ENCODE measurements around the gene STRIT1.

The STRIT1 gene

GRCh38 chr3:155323063-155323666 is 29.7 kb upstream of the STRIT1 start:
- Histone ChIP-seq H3K4me1 (ENCODE audit: control insufficient read depth in 1 of 2, insufficient read depth in 1 of 2, low read depth in 1 of 2, low read length in 1 of 2) (no peaks in the 10 kb centered on the region), H3K4me3 (ENCODE audit: low read depth in 1 of 2, low read length in 1 of 2) (no peak overlapping the region), H3K27ac (no peak overlapping the region), H3K36me3 (no peaks in the 10 kb centered on the region), H3K27me3 (no peaks in the 10 kb centered on the region), H3K9me3 (no peaks in the 10 kb centered on the region)
- peak; percentile 36 for TF ChIP-seq CTCF (IDR thresholded peaks at IDR 0.05)

GRCh38 chr3:155321418-155321817 is 27.9 kb upstream of the STRIT1 start:
- Histone ChIP-seq H3K9me3 (no peaks in the 10 kb centered on the region), H3K36me3 (no peaks in the 10 kb centered on the region), H3K27ac (no peak overlapping the region), H3K4me1 (ENCODE audit: control insufficient read depth in 1 of 2, insufficient read depth in 1 of 2, low read depth in 1 of 2, low read length in 1 of 2) (no peaks in the 10 kb centered on the region), H3K27me3 (no peaks in the 10 kb centered on the region), H3K4me3 (ENCODE audit: low read depth in 1 of 2, low read length in 1 of 2) (no peak overlapping the region)
- TF ChIP-seq CTCF (IDR thresholded peaks at IDR 0.05) = no peak

- H3K4me3 ChIP-seq (ENCODE audit: low read depth in 1 of 2, low read length in 1 of 2) = no peak overlapping the region
- H3K4me1 ChIP-seq (ENCODE audit: control insufficient read depth in 1 of 2, insufficient read depth in 1 of 2, low read depth in 1 of 2, low read length in 1 of 2) = no peaks in the 10 kb centered on the region
- no peaks in the 10 kb centered on the region for H3K9me3 ChIP-seq
- no peak for TF ChIP-seq CTCF (IDR thresholded peaks at IDR 0.05)
- no peaks in the 10 kb centered on the region for H3K36me3 ChIP-seq
- H3K27me3 ChIP-seq = no peaks in the 10 kb centered on the region
- H3K27ac ChIP-seq = no peak overlapping the region
These were observed 27.5 kb upstream of the STRIT1 start for GRCh38 chr3:155320934-155321333.

- TF ChIP-seq CTCF (IDR thresholded peaks at IDR 0.05) = no peak
- H3K27me3 ChIP-seq = no peaks in the 10 kb centered on the region
- no peaks in the 10 kb centered on the region for H3K9me3 ChIP-seq
- H3K4me3 ChIP-seq (ENCODE audit: low read depth in 1 of 2, low read length in 1 of 2) = no peak overlapping the region
- H3K4me1 ChIP-seq (ENCODE audit: control insufficient read depth in 1 of 2, insufficient read depth in 1 of 2, low read depth in 1 of 2, low read length in 1 of 2) = no peaks in the 10 kb centered on the region
- H3K36me3 ChIP-seq = no peaks in the 10 kb centered on the region
- no peak overlapping the region for H3K27ac ChIP-seq
These were observed 25.3 kb upstream of the STRIT1 start for GRCh38 chr3:155318740-155319139.

- Histone ChIP-seq H3K27ac (no peak overlapping the region), H3K27me3 (no peaks in the 10 kb centered on the region), H3K36me3 (no peaks in the 10 kb centered on the region), H3K9me3 (no peaks in the 10 kb centered on the region), H3K4me3 (ENCODE audit: low read depth in 1 of 2, low read length in 1 of 2) (no peak overlapping the region), H3K4me1 (ENCODE audit: control insufficient read depth in 1 of 2, insufficient read depth in 1 of 2, low read depth in 1 of 2, low read length in 1 of 2) (no peaks in the 10 kb centered on the region)
- no peak for TF ChIP-seq CTCF (IDR thresholded peaks at IDR 0.05)
These were observed 23.7 kb upstream of the STRIT1 start for GRCh38 chr3:155317211-155317610.

GRCh38 chr3:155316426-155316825 is 22.9 kb upstream of the STRIT1 start:
- no peak for TF ChIP-seq CTCF (IDR thresholded peaks at IDR 0.05)
- H3K27ac ChIP-seq = no peak overlapping the region

More at GRCh38 chr3:155316426-155316825, 22.9 kb upstream of the STRIT1 start:
- no peaks in the 10 kb centered on the region for H3K9me3 ChIP-seq
- H3K36me3 ChIP-seq = no peaks in the 10 kb centered on the region
- H3K4me1 ChIP-seq (ENCODE audit: control insufficient read depth in 1 of 2, insufficient read depth in 1 of 2, low read depth in 1 of 2, low read length in 1 of 2) = no peaks in the 10 kb centered on the region
- H3K27me3 ChIP-seq = no peaks in the 10 kb centered on the region
- no peak overlapping the region for H3K4me3 ChIP-seq (ENCODE audit: low read depth in 1 of 2, low read length in 1 of 2)

Measured in neutrophil (primary cell).